IMR-90 (cell line): ENCODE results near the gene SLC7A10. TPM values are rescaled to one million over a fixed set of nuclear protein-coding genes. Genes with fewer than 3 reads are reported as not detected.

Experiments
- ATAC-seq: fragments of 200-7000 bp; cut with Tn5 transposase; 2 replicates; pipeline ENCODE4 v1.9.1; 2020; ENCODE audit warnings: low read depth, mild to moderate bottlenecking, moderate library complexity
- BruUV-seq: library from RNA; stranded (reverse); fragments of 400-500 nt; replicated peaks from 2 replicates; lab custom pipeline; 2021; lab: Mats Ljungman, UMichigan
- CTCF ChIA-PET: fragments of 300-600 bp; formaldehyde crosslinking; extraction: SDS; loops from one replicate; lab custom pipeline; 2021; ENCODE audit warnings: antibody characterized with exemption; lab: Yijun Ruan, JAX
- POLR2A ChIA-PET: fragments of 300-600 bp; sonication (Branson Sonifier 250); formaldehyde crosslinking; loops from one replicate; lab custom pipeline; 2022; ENCODE audit warnings: antibody characterized with exemption; ENCODE audit not compliant: unreplicated experiment; lab: Charles Lee
- DNase-seq: peaks from one replicate; pipeline ENCODE4 v3.0.0; 2013
- H2AFZ ChIP-seq: replicated peaks from 2 replicates; pipeline ENCODE3; 2013; ENCODE audit warnings: low read length, mild to moderate bottlenecking; ENCODE audit not compliant: poor library complexity
- H2AK5ac ChIP-seq: 2 replicates; pipeline ENCODE4 v1.6.1; 2013; ENCODE audit warnings: low read depth, low read length, inconsistent platforms
- H2AK9ac ChIP-seq: replicated peaks from 2 replicates; pipeline ENCODE3; 2013; ENCODE audit warnings: mild to moderate bottlenecking, low read depth, low read length, moderate library complexity; ENCODE audit not compliant: poor library complexity
- H2BK120ac ChIP-seq: 2 replicates; pipeline ENCODE4 v1.6.1; 2013; ENCODE audit warnings: low read depth, low read length, inconsistent platforms
- H2BK15ac ChIP-seq: 3 replicates; pipeline ENCODE4 v1.6.1; 2013; ENCODE audit warnings: low read depth, low read length, inconsistent platforms
- H2BK20ac ChIP-seq: 2 replicates; pipeline ENCODE4 v1.6.1; 2013; ENCODE audit warnings: low read depth, mild to moderate bottlenecking, inconsistent platforms, low read length, moderate library complexity
- H2BK5ac ChIP-seq: 2 replicates; pipeline ENCODE4 v1.6.1; 2013; ENCODE audit warnings: mild to moderate bottlenecking, low read depth, low read length, inconsistent platforms; ENCODE audit not compliant: poor library complexity, severe bottlenecking
- H3K14ac ChIP-seq: replicated peaks from 2 replicates; pipeline ENCODE4 v1.6.1; 2013; ENCODE audit warnings: low read depth, low read length, inconsistent platforms
- H3K18ac ChIP-seq: 2 replicates; pipeline ENCODE4 v1.6.1; 2013; ENCODE audit warnings: low read depth, low read length, control low read depth
- H3K23ac ChIP-seq: 2 replicates; pipeline ENCODE4 v1.6.1; 2013; ENCODE audit warnings: low read depth, low read length, inconsistent platforms
- H3K27ac ChIP-seq: 2 replicates; pipeline ENCODE4 v1.5.1; 2013; ENCODE audit warnings: mild to moderate bottlenecking, control low read depth, low read length; ENCODE audit not compliant: insufficient read depth
- H3K27me3 ChIP-seq: 2 replicates; pipeline ENCODE4 v1.6.1; 2013; ENCODE audit warnings: low read length; ENCODE audit not compliant: control insufficient read depth, insufficient read depth
- H3K36me3 ChIP-seq: 2 replicates; pipeline ENCODE4 v1.6.1; 2013; ENCODE audit warnings: low read length, mixed read lengths; ENCODE audit not compliant: control insufficient read depth, insufficient read depth
- H3K4ac ChIP-seq: 2 replicates; pipeline ENCODE4 v1.6.1; 2013; ENCODE audit warnings: low read depth, low read length, inconsistent platforms
- H3K4me1 ChIP-seq: 2 replicates; pipeline ENCODE4 v1.6.1; 2013; ENCODE audit warnings: low read length, mixed read lengths; ENCODE audit not compliant: control insufficient read depth, insufficient read depth
- H3K4me2 ChIP-seq: 2 replicates; pipeline ENCODE4 v1.6.1; 2013; ENCODE audit warnings: low read depth, mild to moderate bottlenecking, control low read depth, low read length, moderate library complexity
- H3K4me3 ChIP-seq: 2 replicates; pipeline ENCODE4 v1.5.1; 2013; ENCODE audit warnings: low read depth, mild to moderate bottlenecking, control low read depth, low read length, moderate library complexity; ENCODE audit not compliant: insufficient read depth
- H3K56ac ChIP-seq: 2 replicates; pipeline ENCODE4 v1.6.1; 2013; ENCODE audit warnings: low read length, inconsistent platforms; ENCODE audit not compliant: insufficient read depth; ENCODE audit errors: extremely low read depth
- H3K79me1 ChIP-seq, 2 experiments: 2 replicates each; pipeline ENCODE4 v1.6.1; 2013; ENCODE audit warnings: low read length in 2 of 2, inconsistent platforms in 1 of 2, low read depth in 1 of 2
- H3K9ac ChIP-seq: 2 replicates; pipeline ENCODE4 v1.6.1; 2013; ENCODE audit warnings: low read depth, low read length, control low read depth
- H3K9me1 ChIP-seq: 2 replicates; pipeline ENCODE4 v1.6.1; 2013; ENCODE audit warnings: low read length, inconsistent platforms; ENCODE audit not compliant: insufficient read depth
- H3K9me3 ChIP-seq: 2 replicates; pipeline ENCODE4 v1.6.1; 2013; ENCODE audit warnings: low read length; ENCODE audit not compliant: control insufficient read depth, insufficient read depth
- H4K20me1 ChIP-seq: 2 replicates; pipeline ENCODE4 v1.6.1; 2013; ENCODE audit warnings: low read length, inconsistent platforms; ENCODE audit not compliant: insufficient read depth
- H4K5ac ChIP-seq: 2 replicates; pipeline ENCODE4 v1.6.1; 2013; ENCODE audit warnings: mild to moderate bottlenecking, low read depth, low read length, control low read depth
- H4K8ac ChIP-seq, 2 experiments: 2 replicates each; pipeline ENCODE4 v1.6.1; 2013; ENCODE audit warnings: low read depth in 2 of 2, low read length in 2 of 2, control low read depth in 1 of 2, inconsistent platforms in 1 of 2
- H4K91ac ChIP-seq: 2 replicates; pipeline ENCODE4 v1.6.1; 2013; ENCODE audit warnings: low read depth, low read length, inconsistent platforms; ENCODE audit not compliant: insufficient read depth
- RCOR1 ChIP-seq: IDR thresholded peaks from 2 replicates; pipeline ENCODE4 v1.6.1; 2012; ENCODE audit warnings: mild to moderate bottlenecking, low read length, improper control_type of control experiment; ENCODE audit not compliant: insufficient replicate concordance
- RFX5 ChIP-seq: IDR thresholded peaks from 2 replicates; pipeline ENCODE4 v1.8.0; 2012; ENCODE audit warnings: low read depth, mild to moderate bottlenecking, low read length, moderate library complexity
- WGBS, 2 experiments: methylation state at CpG; one replicate each; pipeline versions ENCODE4 v1.1.5 to v1.1.7; 2013; ENCODE audit warnings: missing lambda C conversion rate in 2 of 2; ENCODE audit not compliant: insufficient read length in 1 of 2; ENCODE audit errors: extremely low coverage in 2 of 2; 5-methylcytosine and 5-hydroxymethylcytosine counted together
- dilution Hi-C: fragments of 300-500 bp; cut with HindIII; formaldehyde crosslinking; loops from one replicate; pipeline ENCODE4 v1.14.3; 2018; ENCODE audit warnings: low sequenced_read_pairs; ENCODE audit not compliant: unreplicated experiment
- in situ Hi-C: fragments of 300-500 bp; cut with MboI; formaldehyde crosslinking; loops from 3 replicates; pipeline ENCODE4 v1.14.3; 2019; ENCODE audit warnings: low sequenced_read_pairs, inconsistent platforms, mixed read lengths
- intact Hi-C: fragments of 100-400 bp; cut with micrococcal nuclease; formaldehyde crosslinking; loops from 2 replicates; pipeline ENCODE4 v1.10.0; 2022
- polyA plus RNA-seq, 3 experiments: library from polyadenylated mRNA; depleted of rRNA; stranded (reverse); fragments of >200 nt; gene quantifications; 2 replicates each; pipeline ENCODE4 v1.2.3, GENCODE V29; 2012; ENCODE audit warnings: low replicate concordance in 1 of 3
- total RNA-seq: library from RNA; depleted of rRNA; stranded (reverse); fragments of >200 nt; gene quantifications from 2 replicates; pipeline ENCODE4 v1.2.3, GENCODE V29; 2012

The SLC7A10 gene
- total and polyA plus RNA-seq, 2 of the 4 experiments (the other 2 are of a cell fraction): not detected

DNA sequence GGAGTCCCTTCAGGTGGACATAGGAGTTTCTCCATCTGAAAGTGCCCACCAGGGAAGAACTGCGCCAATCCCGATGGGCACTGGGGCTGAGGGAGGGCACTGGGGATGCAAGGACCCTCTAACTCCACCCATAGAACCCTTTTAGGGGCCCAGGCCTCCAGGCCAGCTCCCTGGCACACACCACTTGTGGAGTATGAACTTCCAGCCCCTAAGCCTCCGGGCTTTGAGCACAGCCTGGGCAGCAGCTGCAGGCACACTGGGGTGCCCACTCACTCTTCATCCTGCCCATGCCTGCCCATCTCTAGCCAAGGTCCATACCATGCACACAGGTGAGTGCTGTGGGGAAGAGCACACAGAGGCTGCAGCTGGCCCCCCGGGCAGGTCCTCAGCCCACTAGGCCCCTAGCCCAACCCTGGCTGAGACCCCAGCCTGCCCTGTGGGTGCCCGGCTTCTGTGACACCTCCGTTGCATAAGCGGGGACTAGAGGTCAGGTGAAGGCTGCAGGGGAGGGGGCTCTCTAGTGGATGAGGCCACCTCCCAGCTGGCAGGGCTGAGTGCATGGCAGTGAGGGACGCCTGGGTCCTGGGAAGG, 14.6 kb upstream of the SLC7A10 start:
- intact Hi-C loops: no loop called here
- peaks cover 13% of the 10 kb centered on the region; the same call in 1 of the 2 replicates for H3K27me3 ChIP-seq
- H2AFZ ChIP-seq: no peak overlapping the region
- dilution Hi-C loops: no loop called here
- H2AK9ac ChIP-seq: no peak overlapping the region
- no peak overlapping the region for H3K9ac ChIP-seq
- no peak for DNase-seq
- no peak overlapping the region for H3K18ac ChIP-seq
- no peak overlapping the region for H2BK5ac ChIP-seq
- H3K79me1 ChIP-seq: no peaks in the 10 kb centered on the region
- no peak overlapping the region for H4K5ac ChIP-seq
- H2BK20ac ChIP-seq: no peak overlapping the region
- H3K36me3 ChIP-seq: no peaks in the 10 kb centered on the region
- ChIA-PET CTCF (no interaction called here), POLR2A (no interaction called here)
- no peak overlapping the region for H3K56ac ChIP-seq
- no TSS peak for BruUV-seq
- H3K23ac ChIP-seq: no peak overlapping the region
- no peaks in the 10 kb centered on the region for H3K9me3 ChIP-seq
- no peaks in the 10 kb centered on the region for H3K9me1 ChIP-seq
- no peak overlapping the region for H3K27ac ChIP-seq
- in situ Hi-C loops: no loop called here
- 50% methylated on average over 2 of the region's 8 CpGs; no CpG with 5 or more reads in 1 of the 2 experiments for WGBS, 2 experiments
- ATAC-seq: no peak
- TF ChIP-seq RFX5 (no peak), RCOR1 (no peak)
- no peak overlapping the region for H2BK15ac ChIP-seq
- no peak overlapping the region for H2AK5ac ChIP-seq
- H3K4me1 ChIP-seq: no peaks in the 10 kb centered on the region
- H4K91ac ChIP-seq: no peak overlapping the region
- H3K4me2 ChIP-seq: no peak overlapping the region
- H3K14ac ChIP-seq: no peak overlapping the region
- no peaks in the 10 kb centered on the region for H4K20me1 ChIP-seq
- no peak overlapping the region for H3K4ac ChIP-seq
- no peak overlapping the region for H2BK120ac ChIP-seq
- no peak overlapping the region for H3K4me3 ChIP-seq
- H4K8ac ChIP-seq: no peak overlapping the region
